HuH-7.5 (cell line): Measurements from ENCODE around the gene HINFP.
"Not testable (repeated sequence)": the region's sequence is repeated elsewhere in the genome, so short reads cannot be mapped to it uniquely, and the experiment has no call there.

Experiments
- DNase-seq: peaks from one replicate; pipeline ENCODE4 v3.0.0; 2011; ENCODE audit warnings: low spot score

HINFP gene

DNA sequence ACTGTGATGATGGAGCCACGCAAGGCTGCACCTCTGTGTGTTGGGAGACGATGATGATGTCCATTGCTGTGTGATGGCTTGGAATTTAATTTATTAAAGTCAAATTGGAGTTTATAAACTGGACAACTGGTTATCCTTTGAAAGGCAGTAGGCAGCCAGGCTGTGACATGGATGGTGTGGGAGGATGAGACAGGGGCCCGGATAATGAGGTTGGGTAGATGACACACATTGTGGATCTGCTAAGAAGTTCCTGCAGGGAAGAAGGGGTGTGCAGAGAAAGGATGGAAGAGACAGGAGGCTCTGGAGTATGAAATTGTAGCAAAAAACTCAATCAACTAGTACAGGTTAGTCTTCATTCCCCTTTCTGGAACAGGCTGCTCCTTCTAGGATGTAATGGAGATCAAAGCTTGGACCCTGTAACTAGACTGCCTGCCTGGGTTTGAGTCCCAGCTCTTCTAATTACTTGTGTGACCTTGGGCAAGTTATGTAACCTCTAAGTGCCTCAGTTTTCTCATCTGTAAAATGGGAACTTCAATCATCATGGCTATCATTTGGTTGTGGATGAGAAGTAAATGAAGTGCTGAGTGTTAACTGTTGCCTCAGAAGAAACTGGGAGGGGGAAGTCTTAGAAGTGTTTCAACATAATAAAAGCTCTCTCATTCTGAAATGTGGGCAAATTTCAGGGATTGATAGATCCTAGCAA, 4.2 kb upstream of the HINFP start:
- no peak for DNase-seq

DNA sequence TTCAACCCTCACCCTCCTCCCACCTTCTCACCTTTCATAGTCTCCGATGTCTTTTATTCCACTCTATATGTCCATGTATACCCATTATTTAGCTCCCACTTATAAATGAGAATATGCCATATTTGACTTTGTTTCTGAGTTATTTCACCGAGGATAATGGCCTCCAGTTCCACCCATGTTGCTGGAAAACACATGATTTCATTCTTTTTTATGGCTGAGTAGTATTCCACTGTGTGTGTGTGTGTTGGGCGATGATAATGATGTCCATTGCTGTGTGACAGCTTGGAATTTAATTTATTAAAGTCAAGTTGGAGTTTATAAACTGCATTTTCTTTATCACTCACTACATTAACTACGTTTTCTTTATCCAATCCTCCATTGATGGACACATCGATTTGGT, 3.2 kb upstream of the HINFP start:
- DNase-seq: no peak

DNA sequence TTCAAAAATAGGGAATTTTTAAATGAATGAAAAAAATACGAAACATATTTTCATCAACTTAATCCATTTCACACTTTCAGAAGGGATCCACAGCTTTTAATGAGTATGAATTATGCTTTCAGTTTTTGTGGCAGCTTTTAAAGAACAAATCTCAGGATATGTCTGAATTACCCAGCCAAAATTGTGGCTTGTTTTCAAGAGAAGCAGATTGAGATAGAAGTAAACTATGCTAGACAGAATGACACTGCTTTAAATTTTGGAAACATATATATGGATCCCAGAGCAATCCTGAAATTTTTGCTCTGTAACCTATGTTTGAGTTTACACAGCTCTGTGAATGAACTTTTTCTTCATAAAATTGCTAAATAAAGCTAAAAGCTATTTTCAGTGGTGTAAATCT, 2.4 kb upstream of the HINFP start:
- DNase-seq: no peak

- DNase-seq: no peak
Measured at GRCh38 chr11:119120639-119121007, 757 bp upstream of the HINFP start.

- no peak for DNase-seq
Measured at GRCh38 chr11:119121811-119122124, 388 bp downstream of the HINFP start.

GRCh38 chr11:119125821-119126220, 4.4 kb downstream of the HINFP start:
- no peak for DNase-seq

DNA sequence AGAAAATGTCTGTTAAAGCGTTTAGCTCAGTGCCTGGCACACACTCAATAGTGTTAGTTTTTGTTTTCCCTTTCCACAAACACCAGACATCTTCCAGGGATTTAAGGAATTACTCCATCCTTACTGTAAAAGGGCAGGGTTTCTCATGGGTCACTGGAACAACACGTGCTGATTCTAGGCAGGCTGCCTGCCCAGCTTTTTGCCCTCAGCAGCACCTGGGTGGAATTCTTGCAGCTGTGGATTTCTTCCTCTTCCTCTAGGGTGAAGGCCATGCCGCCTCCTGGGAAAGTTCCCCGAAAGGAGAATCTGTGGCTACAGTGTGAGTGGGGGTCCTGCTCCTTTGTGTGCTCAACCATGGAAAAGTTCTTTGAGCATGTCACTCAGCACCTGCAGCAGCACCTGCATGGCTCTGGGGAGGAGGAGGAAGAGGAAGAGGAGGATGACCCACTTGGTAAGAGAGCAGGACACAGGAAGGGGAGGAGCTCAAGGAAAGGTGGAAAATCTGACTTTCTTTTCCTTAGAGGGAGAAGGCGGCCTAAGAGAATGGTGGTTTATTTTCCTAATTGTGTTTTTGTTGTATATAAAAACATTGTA, 5.4 kb downstream of the HINFP start:
- DNase-seq: no peak

DNA sequence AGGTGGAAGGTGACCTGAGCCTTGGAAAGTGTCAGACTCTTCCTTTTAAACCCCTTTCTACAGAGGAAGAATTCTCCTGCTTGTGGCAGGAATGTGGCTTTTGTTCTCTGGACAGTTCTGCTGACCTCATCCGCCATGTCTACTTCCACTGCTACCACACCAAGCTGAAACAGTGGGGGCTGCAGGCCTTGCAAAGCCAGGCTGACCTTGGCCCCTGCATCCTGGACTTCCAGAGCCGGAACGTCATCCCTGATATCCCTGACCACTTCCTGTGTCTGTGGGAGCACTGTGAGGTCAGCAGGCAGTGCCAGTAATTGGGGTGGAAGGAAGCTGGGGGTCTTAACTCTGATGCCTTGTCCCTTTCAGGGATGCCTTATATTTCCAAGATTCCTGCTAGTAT, 9.3 kb downstream of the HINFP start:
- DNase-seq: no peak

DNA sequence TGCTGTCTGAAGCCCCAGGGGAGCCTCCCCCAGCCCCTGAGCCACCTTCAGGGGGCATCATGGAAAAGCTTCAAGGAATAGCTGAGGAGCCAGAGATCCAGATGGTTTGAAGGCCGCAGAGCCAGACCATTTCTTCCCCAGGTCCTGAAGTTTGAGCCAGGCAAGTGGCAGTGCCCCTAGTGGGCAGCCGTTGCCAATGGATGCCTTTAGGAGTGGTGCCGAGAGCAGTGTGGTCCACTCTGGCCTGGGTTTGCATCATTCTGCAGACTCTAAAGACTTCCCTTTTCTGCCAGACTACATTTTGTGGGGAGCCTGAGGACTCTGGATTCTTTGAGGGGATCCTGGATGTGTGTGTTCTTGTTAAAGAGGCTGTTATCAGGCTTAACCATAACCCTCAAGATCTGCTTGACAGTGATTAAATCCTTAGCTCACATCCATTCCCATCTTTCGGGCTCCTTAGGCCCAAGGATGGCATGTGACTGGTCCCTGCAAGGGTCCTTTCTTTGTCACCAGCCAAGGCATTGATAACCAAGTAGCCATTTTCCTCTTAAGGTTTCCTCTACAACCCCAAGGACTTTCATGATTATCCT, 13.1 kb downstream of the HINFP start:
- no peak for DNase-seq

DNA sequence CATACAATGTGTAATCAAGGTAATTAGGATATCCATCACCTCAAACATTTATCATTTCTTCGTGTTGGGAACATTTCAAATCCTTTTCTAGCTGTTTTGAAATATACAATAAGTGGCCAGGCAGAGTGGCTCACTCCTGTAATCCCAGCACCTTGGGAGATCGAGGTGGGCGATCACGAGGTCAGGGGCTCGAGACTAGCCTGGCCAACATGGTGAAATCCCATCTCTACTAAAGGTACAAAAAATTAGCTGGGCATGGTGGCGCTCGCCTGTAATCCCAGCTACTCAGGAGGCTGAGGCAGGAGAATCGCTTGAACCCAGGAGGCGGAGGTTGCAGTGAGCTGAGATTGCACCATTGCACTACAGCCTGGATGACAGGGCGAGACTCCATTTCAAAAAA, 17.9 kb downstream of the HINFP start:
- DNase-seq: not testable (repeated sequence)

DNA sequence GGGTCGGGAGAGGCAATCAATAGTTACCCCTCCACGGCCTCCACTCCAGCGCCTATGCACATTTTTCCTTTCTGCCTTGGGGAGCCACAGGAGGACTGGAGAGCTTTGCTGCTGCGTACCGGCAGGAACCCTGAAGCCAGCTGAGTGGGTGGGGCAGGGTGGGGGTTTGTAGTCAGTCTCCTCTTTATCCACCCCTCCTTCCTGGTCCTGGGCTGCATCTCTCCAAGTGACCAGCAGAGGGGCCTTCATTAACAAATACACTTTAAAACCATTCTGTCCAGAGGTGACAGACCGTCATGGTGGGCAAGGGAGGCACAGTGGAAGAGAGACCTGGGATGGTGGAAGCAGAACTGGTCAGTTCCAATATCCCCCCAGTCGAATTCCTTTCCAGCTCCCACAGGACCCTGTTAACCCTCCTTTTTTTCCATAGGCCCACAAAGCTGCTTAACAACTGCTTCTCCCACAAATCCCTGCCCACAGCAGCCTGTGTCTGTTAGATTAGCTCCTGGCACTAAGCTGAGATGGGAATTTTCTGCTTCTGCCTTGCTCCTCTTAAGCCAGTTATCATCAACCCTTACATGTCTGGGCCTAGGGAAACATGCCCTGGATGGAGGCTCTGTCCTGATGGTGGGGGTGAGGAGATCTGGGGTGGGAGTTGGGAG, 23.6 kb downstream of the HINFP start:
- DNase-seq: peak; percentile 88

GRCh38 chr11:119145551-119145950, 24.2 kb downstream of the HINFP start:
- DNase-seq: no peak

DNA sequence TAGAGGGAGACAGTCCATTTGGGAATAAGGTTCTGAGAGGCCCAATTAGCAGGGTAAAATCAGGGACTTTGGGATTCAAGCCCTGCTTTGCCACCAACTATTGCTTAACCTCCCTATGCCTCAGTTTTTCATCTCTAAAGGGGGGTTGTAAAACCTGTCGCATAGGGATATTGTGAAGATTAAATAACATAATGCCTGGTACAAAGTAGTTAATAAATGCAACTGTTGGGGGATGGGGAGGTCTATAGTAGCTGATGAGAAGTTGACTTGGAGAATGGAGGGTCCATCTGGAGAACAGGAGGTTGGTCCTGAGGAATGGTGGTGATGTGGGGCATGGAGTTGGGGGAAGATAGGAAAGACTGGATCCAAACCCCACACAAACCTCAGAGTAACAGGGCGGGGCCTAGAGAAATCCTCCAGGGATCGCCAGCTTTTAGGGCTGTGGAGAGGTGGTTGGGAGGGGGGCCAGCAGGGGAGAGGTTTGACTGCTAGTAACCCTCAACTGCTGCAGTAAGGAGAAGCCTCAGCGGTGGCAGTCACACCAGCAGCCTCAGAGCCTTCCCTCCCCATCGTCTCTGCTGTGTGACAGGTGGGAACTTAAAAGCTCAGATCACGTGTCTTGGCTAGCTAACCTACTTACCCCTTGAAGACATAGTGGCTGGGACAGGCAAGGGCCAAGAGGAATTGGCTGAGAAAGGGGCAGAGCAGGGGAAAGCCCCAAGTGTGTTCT, 26.4 kb downstream of the HINFP start:
- DNase-seq: no peak

- no peak for DNase-seq
Measured at GRCh38 chr11:119148720-119149017, 27.3 kb downstream of the HINFP start.

DNA sequence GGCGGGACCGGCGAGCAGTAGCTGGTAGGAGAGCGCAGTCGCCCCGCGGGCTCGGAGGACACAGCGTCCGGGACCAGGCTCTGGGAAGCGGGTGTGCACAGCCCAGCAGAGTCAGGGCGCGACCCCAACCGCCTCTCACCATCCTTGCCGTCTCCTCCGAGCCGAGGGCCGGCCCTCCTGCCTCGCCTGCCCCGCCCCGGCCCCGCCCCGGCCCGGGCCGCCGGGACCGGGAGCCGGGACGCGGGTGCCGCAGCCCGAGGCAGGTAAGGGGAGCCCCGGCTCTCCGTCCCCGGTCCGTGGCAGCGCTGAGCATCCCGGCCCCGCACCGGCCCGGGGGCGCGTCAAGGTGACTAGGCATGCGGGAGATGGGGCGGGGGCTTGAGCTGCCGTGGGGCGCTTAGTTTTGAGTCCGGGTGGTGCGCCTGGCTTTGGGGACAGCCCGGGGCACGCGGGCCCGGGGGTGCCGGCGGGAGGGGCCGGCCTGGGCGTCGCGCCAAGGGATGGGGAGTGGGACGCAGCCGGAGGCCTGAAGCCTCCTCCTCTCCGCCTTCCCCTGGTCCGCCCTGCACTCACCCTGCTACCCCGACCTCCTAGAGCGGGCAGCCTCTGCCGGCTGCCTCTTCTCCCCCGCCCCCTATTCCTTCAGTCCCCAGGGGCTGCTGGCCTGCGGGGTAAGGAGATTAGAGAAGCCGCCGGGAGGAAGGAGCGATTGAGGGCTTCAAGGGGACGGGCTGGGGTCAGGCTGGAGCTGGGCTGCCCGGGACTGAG, 27.8 kb downstream of the HINFP start, which contains the start of gene ABCG4:
TSS of gene ABCG4 (plus strand) at position 35 of the 768 bp plus-strand sequence. CDS start 914 bp downstream, outside the sequence.
- no peak for DNase-seq

GRCh38 chr11:119149786-119150275, 28.5 kb downstream of the HINFP start:
- DNase-seq: no peak

GRCh38 chr11:119152043-119152442, 30.7 kb downstream of the HINFP start:
- DNase-seq: no peak

DNA sequence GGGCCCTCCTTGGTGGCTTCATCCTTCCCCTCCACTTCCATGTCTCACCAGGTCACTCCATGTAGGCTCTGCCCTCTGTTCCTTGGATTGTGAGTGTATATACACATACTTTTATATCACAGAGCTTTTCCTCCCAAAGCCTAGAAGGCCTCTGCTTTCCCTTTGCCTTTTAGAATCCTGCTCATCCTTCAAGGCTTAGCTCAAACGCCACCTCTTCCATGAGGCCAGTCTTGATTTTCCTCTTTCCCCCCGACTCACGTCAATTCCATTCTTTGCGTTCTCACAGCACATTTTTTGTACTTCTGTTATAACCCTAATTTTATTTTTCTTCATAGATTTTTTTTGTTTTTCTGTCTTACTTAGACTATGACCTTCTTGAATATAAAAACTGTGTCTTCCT, 31.2 kb downstream of the HINFP start:
- DNase-seq: no peak

DNA sequence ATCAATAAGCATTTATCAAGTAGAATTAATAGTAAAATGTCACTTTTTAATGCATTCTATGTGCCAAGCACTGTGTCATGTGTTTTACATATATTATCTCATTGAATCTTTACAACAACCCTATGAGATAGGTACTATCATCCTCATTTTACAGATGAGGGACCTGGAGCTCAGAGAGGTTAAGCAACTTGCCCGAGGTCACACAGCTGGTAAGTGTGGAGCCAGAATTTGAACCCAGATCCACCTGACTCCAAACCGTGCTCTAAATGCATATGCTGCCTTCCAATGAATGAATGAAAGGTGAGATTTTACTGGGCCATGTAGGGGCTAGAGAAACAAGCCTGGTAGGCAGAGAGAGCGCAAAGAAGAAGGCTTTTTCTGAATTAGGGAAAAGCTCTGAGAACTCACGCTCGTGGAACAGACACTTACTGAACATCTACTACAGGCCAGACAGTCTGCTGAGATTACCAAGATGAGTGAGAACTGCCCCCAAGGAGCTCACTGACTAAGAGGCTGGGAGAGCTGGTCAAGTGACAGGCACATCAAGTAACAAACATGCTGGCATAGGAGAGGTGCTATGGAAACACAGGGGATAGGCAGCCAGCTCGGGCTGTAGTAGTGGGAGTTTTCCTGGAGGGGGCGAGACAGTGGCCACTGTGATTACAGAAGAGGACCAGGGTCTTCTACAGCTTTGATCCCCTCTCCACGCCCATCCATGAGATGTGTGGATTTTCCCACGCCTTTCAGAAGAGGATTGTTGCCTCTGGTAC, 31.9 kb downstream of the HINFP start:
- no peak for DNase-seq

DNA sequence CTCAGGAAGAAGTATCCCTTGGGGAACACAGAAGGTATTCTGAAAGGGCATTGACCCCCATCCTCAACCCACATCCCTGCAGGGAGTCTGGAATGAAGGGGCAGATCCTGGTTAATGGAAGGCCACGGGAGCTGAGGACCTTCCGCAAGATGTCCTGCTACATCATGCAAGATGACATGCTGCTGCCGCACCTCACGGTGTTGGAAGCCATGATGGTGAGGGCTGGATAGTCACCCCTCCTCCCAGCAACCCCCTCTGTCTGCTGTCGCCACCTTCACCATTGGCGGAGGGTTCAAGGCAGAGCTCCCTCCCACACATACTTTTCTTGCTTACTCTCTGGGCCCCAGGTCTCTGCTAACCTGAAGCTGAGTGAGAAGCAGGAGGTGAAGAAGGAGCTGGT, 32.8 kb downstream of the HINFP start:
- DNase-seq: no peak
